PC-3 (cell line): Measurements from ENCODE around the gene LRRC8C.

Experiments
- EZH2 ChIP-seq: fragments of 300-600 bp; sonication (generic); IDR thresholded peaks from one replicate; pipeline ENCODE4 v1.6.1; 2017; ENCODE audit warnings: antibody characterized with exemption, mild to moderate bottlenecking, low read length; ENCODE audit not compliant: unreplicated experiment
- TF ChIP-seq, protein P1 (sequence below): fragments of 300-600 bp; sonication (generic); conservative IDR thresholded peaks from 2 replicates; pipeline ENCODE4 v1.5.1; 2017; ENCODE audit warnings: antibody characterized with exemption, low read depth, mild to moderate bottlenecking, low read length

GRCh38 chr1:89762779-89763648 lies 130.1 kb downstream of the LRRC8C start:
- no peak for TF ChIP-seq EZH2
- TF ChIP-seq, protein P1, sequence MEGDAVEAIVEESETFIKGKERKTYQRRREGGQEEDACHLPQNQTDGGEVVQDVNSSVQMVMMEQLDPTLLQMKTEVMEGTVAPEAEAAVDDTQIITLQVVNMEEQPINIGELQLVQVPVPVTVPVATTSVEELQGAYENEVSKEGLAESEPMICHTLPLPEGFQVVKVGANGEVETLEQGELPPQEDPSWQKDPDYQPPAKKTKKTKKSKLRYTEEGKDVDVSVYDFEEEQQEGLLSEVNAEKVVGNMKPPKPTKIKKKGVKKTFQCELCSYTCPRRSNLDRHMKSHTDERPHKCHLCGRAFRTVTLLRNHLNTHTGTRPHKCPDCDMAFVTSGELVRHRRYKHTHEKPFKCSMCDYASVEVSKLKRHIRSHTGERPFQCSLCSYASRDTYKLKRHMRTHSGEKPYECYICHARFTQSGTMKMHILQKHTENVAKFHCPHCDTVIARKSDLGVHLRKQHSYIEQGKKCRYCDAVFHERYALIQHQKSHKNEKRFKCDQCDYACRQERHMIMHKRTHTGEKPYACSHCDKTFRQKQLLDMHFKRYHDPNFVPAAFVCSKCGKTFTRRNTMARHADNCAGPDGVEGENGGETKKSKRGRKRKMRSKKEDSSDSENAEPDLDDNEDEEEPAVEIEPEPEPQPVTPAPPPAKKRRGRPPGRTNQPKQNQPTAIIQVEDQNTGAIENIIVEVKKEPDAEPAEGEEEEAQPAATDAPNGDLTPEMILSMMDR: peak; percentile 98
